A549 (cell line): ENCODE measurements around the gene FTH1. TPM values are rescaled to one million over a fixed set of nuclear protein-coding genes. Genes with fewer than 3 reads are reported as not detected.

Source experiments
- ATAC-seq, 2 experiments: fragments of 200-7000 bp in 1 of 2; fragments of >200 bp in 1 of 2; cut with Nextera tagmentation in 1 of 2; cut with Tn5 transposase in 1 of 2; 3 replicates each; pipeline versions ENCODE4 v1.8.0 to v1.9.1; 2018 to 2020; ENCODE audit warnings: mild to moderate bottlenecking in 1 of 2, moderate library complexity in 1 of 2
- CTCF ChIA-PET: fragments of 300-600 bp; sonication (Branson Sonifier 250); formaldehyde crosslinking; extraction: SDS; loops from one replicate; lab custom pipeline; 2021; ENCODE audit warnings: antibody characterized with exemption, inconsistent platforms; lab: Yijun Ruan, JAX
- POLR2A ChIA-PET: fragments of 350-600 bp; formaldehyde crosslinking; extraction: SDS; loops from one replicate; lab custom pipeline; 2021; ENCODE audit warnings: antibody characterized with exemption, inconsistent platforms; lab: Yijun Ruan, JAX
- DNase-seq, 2 experiments: peaks; one replicate each; pipeline versions ENCODE4 v3.0.0 to v3.0.0-alpha.2; 2011 to 2016; ENCODE audit warnings: low read depth in 1 of 2, low spot score in 1 of 2
- FAIRE-seq: peaks from 2 replicates; lab custom pipeline; 2011; peaks lifted over from hg19 to GRCh38; lab: Jason Lieb, UNC
- H3K27ac ChIP-seq, 2 experiments: fragments of >200 bp; sonication (Bioruptor Twin); formaldehyde crosslinking; 3 replicates each; pipeline ENCODE4 v1.5.1; 2016 to 2017
- H3K4me1 ChIP-seq: fragments of >200 bp; sonication (Bioruptor Twin); formaldehyde crosslinking; 3 replicates; pipeline ENCODE4 v1.6.1; 2016
- H3K4me2 ChIP-seq: fragments of >200 bp; sonication (Bioruptor Twin); formaldehyde crosslinking; 3 replicates; pipeline ENCODE4 v1.6.1; 2016
- H3K4me3 ChIP-seq: fragments of >200 bp; sonication (Bioruptor Twin); formaldehyde crosslinking; 3 replicates; pipeline ENCODE4 v1.5.1; 2016
- H3K9me3 ChIP-seq: fragments of >200 bp; sonication (Bioruptor Twin); formaldehyde crosslinking; 3 replicates; pipeline ENCODE4 v1.6.1; 2016
- ATOH8 ChIP-seq: fragments of 250-450 bp; sonication (Bioruptor Pico); IDR thresholded peaks from 2 replicates; pipeline ENCODE4 v1.5.0; 2020; ENCODE audit warnings: low read depth, mild to moderate bottlenecking, moderate library complexity
- BHLHE40 ChIP-seq: IDR thresholded peaks from 2 replicates; pipeline ENCODE4 v1.6.1; 2012; ENCODE audit warnings: low read depth, low read length, inconsistent platforms
- CBX2 ChIP-seq: fragments of 200-600 bp; sonication (generic); IDR thresholded peaks from 2 replicates; pipeline ENCODE4 v1.6.1; 2016; ENCODE audit warnings: low read depth, mild to moderate bottlenecking, borderline replicate concordance
- CEBPB ChIP-seq, 2 experiments: fragments of >200 bp in 1 of 2; sonication (Bioruptor Twin) in 1 of 2; formaldehyde crosslinking in 1 of 2; IDR thresholded peaks; 2 replicates each; pipeline ENCODE4 v1.6.1; 2012 to 2016
- CHD4 ChIP-seq: fragments of 200-600 bp; sonication (generic); IDR thresholded peaks from 2 replicates; pipeline ENCODE4 v1.6.1; 2016; ENCODE audit warnings: antibody characterized with exemption, mild to moderate bottlenecking, borderline replicate concordance
- ELK1 ChIP-seq: fragments of 150-350 bp; IDR thresholded peaks from 2 replicates; pipeline ENCODE4 v1.6.1; 2014; ENCODE audit warnings: low read depth, mild to moderate bottlenecking, low read length
- EP300 ChIP-seq, 2 experiments: fragments of >200 bp; sonication (Bioruptor Twin); formaldehyde crosslinking; IDR thresholded peaks; 2 replicates in 1 of 2; 3 replicates in 1 of 2; pipeline ENCODE4 v1.6.1; 2016 to 2017
- FOXS1 ChIP-seq: fragments of 250-450 bp; sonication (Bioruptor Pico); IDR thresholded peaks from 2 replicates; pipeline ENCODE4 v1.5.0; 2020; ENCODE audit warnings: mild to moderate bottlenecking, moderate library complexity
- HDAC2 ChIP-seq: fragments of 200-600 bp; sonication (generic); IDR thresholded peaks from 2 replicates; pipeline ENCODE4 v1.6.1; 2016
- HEYL ChIP-seq: fragments of 250-450 bp; sonication (Bioruptor Pico); IDR thresholded peaks from 2 replicates; pipeline ENCODE4 v1.8.0; 2021; ENCODE audit warnings: mild to moderate bottlenecking, moderate library complexity
- HMGXB4 ChIP-seq: fragments of 250-450 bp; sonication (Bioruptor Pico); IDR thresholded peaks from 2 replicates; pipeline ENCODE4 v1.5.0; 2021; ENCODE audit warnings: mild to moderate bottlenecking, moderate library complexity, borderline replicate concordance
- JUN ChIP-seq, 2 experiments: fragments of >200 bp; sonication (Bioruptor Twin); formaldehyde crosslinking; IDR thresholded peaks; 2 replicates in 1 of 2; 3 replicates in 1 of 2; pipeline ENCODE4 v1.6.1; 2016 to 2017
- KDM1A ChIP-seq: fragments of 200-600 bp; sonication (generic); IDR thresholded peaks from 2 replicates; pipeline ENCODE4 v1.6.1; 2016; ENCODE audit warnings: low read depth, mild to moderate bottlenecking
- KDM5A ChIP-seq: fragments of 200-600 bp; sonication (generic); IDR thresholded peaks from 2 replicates; pipeline ENCODE4 v1.6.1; 2016; ENCODE audit warnings: antibody characterized with exemption, mild to moderate bottlenecking
- MAFK ChIP-seq: fragments of 450-650 bp; IDR thresholded peaks from 2 replicates; pipeline ENCODE4 v1.6.1; 2014; ENCODE audit not compliant: partially characterized antibody
- MAX ChIP-seq: IDR thresholded peaks from 2 replicates; pipeline ENCODE4 v1.6.1; 2012
- NFE2L2 ChIP-seq: fragments of 150-350 bp; conservative IDR thresholded peaks from 2 replicates; pipeline ENCODE4 v1.6.1; 2014; ENCODE audit warnings: low read length
- NR3C1 ChIP-seq: fragments of >200 bp; sonication (Bioruptor Twin); formaldehyde crosslinking; IDR thresholded peaks from 3 replicates; pipeline ENCODE4 v1.6.1; 2017
- PBX3 ChIP-seq: IDR thresholded peaks from 2 replicates; pipeline ENCODE4 v1.6.1; 2012
- POLR2AphosphoS2 ChIP-seq: conservative IDR thresholded peaks from 2 replicates; pipeline ENCODE4 v1.6.1; 2012; ENCODE audit warnings: low read length, improper control_type of control experiment, inconsistent platforms
- RAD21 ChIP-seq, 2 experiments: fragments of >200 bp in 1 of 2; sonication (Bioruptor Twin) in 1 of 2; formaldehyde crosslinking in 1 of 2; IDR thresholded peaks in 1 of 2; conservative IDR thresholded peaks in 1 of 2; 2 replicates in 1 of 2; 3 replicates in 1 of 2; pipeline ENCODE4 v1.6.1; 2012 to 2018; ENCODE audit warnings: inconsistent platforms in 1 of 2
- RARB ChIP-seq: fragments of 250-450 bp; sonication (Bioruptor Pico); IDR thresholded peaks from 2 replicates; pipeline ENCODE4 v1.8.0; 2021; ENCODE audit warnings: mild to moderate bottlenecking, moderate library complexity
- RCOR1 ChIP-seq: fragments of 150-350 bp; IDR thresholded peaks from 2 replicates; pipeline ENCODE4 v1.6.1; 2014; ENCODE audit warnings: antibody characterized with exemption, low read length, low read depth
- REST ChIP-seq: fragments of 200-600 bp; sonication (generic); IDR thresholded peaks from 2 replicates; pipeline ENCODE4 v1.6.1; 2016; ENCODE audit warnings: antibody characterized with exemption, mild to moderate bottlenecking, moderate library complexity
- SMC3 ChIP-seq: fragments of >200 bp; sonication (Bioruptor Twin); formaldehyde crosslinking; IDR thresholded peaks from 3 replicates; pipeline ENCODE4 v1.6.1; 2018; ENCODE audit warnings: inconsistent platforms
- SREBF2 ChIP-seq: fragments of 450-650 bp; IDR thresholded peaks from 2 replicates; pipeline ENCODE4 v1.6.1; 2014; ENCODE audit warnings: mild to moderate bottlenecking, moderate library complexity
- TP53 ChIP-seq: fragments of 250-450 bp; sonication (Bioruptor Pico); IDR thresholded peaks from 2 replicates; pipeline ENCODE4 v1.5.0; 2021; ENCODE audit warnings: mild to moderate bottlenecking, moderate library complexity
- ZFP36 ChIP-seq: fragments of 450-650 bp; IDR thresholded peaks from 2 replicates; pipeline ENCODE4 v1.6.1; 2014; ENCODE audit warnings: borderline replicate concordance; ENCODE audit not compliant: partially characterized antibody
- ZNF302 ChIP-seq: fragments of 250-450 bp; sonication (Bioruptor Pico); IDR thresholded peaks from 2 replicates; pipeline ENCODE4 v1.9.0; 2021; ENCODE audit warnings: inconsistent platforms, mild to moderate bottlenecking, moderate library complexity
- WGBS: methylation state at CpG from one replicate; pipeline ENCODE4 v1.1.6; 2017; ENCODE audit errors: missing lambda C conversion rate; 5-methylcytosine and 5-hydroxymethylcytosine counted together
- polyA minus RNA-seq: library from RNA; depleted of rRNA, polyadenylated mRNA; stranded (reverse); fragments of >200 nt; gene quantifications from 2 replicates; pipeline ENCODE4 v1.2.3, GENCODE V29; 2011; rRNA and poly(A)+ RNA removed
- polyA plus RNA-seq, 4 experiments: library from polyadenylated mRNA; depleted of rRNA in 3 of 4; stranded (reverse); fragments of >200 nt; fragmentation: RNase III in 1 of 4; extraction: RNeasy Plus Mini Kit Qiagen cat#74134 plus additional on column Dnase treatment in 1 of 4; gene quantifications; 2 replicates in 3 of 4; 3 replicates in 1 of 4; pipeline ENCODE4 v1.2.3, GENCODE V29; 2011 to 2017

Gene FTH1
- polyA plus RNA-seq (2011; rRNA removed) (2,791 and 4,959 TPM in 2 replicates), polyA plus RNA-seq (2017; fragmentation: RNase III; extraction: RNeasy Plus Mini Kit Qiagen cat#74134 plus additional on column Dnase treatment) (12,354 to 13,747 TPM (median 12,799 TPM) in 3 replicates), polyA minus RNA-seq (2,337 and 2,680 TPM in 2 replicates)
- polyA plus RNA-seq (2012; cell fraction: cytosol; rRNA removed) = 6,916 and 9,060 TPM in 2 replicates
- 2,875 and 3,583 TPM in 2 replicates for polyA plus RNA-seq (2012; cell fraction: nucleus; rRNA removed)

- CTCF ChIA-PET = interaction anchor here (0.6 to 12.9 kb wide), 9 partner anchors 17 to 114 kb away, joined by 3 to 92 read pairs (median 5); partner anchors contain the start of gene BEST1
- no peak for FAIRE-seq
- TF ChIP-seq REST (peak; percentile 18; the same call in 1 of the 2 replicates), PBX3 (peak; percentile 62; the same call in 1 of the 2 replicates), ZFP36 (no peak), TP53 (CRISPR knock-in tag) (no peak), POLR2AphosphoS2 (no peak), MAFK (no peak), HMGXB4 (no peak), NR3C1 (no peak), HEYL (CRISPR knock-in tag) (no peak), SMC3 (no peak; the same call in 2 of the 3 replicates), BHLHE40 (no peak), CEBPB (IDR thresholded peaks at IDR 0.05) (no peak), RCOR1 (no peak), ZNF302 (CRISPR knock-in tag) (no peak), KDM1A (no peak), EP300 (IDR thresholded peaks at IDR 0.05) (no peak; a peak in 1 of 5 replicates), JUN (IDR thresholded peaks at IDR 0.05) (peak; percentile 97 to 100), ATOH8 (CRISPR knock-in tag) (peak; percentile 55; the same call in 1 of the 2 replicates), NFE2L2 (no peak), ELK1 (no peak), CBX2 (no peak), HDAC2 (no peak), CHD4 (no peak), KDM5A (no peak), RARB (CRISPR knock-in tag) (no peak), RAD21 (conservative IDR thresholded peaks at IDR 0.05 in 1 of 2, IDR thresholded peaks at IDR 0.05 in 1 of 2) (peak in 1 of 2 experiments; percentile 44; a peak in 2 of 5 replicates), MAX (peak; percentile 33; the same call in 1 of the 2 replicates), SREBF2 (no peak), FOXS1 (no peak)
Observed at GRCh38 chr11:61967116-61967923, at the start of gene FTH1. Gene FTH1, minus strand, starts transcription at chr11:61967634. Its CDS starts 209 bp downstream, at chr11:61967425.

More at GRCh38 chr11:61967116-61967923, at the start of gene FTH1:
- peak within 1 kb of the TSS; percentile 97 to 99 for H3K27ac ChIP-seq
- H3K9me3 ChIP-seq = no peaks in the 10 kb centered on the region
- peak within 1 kb of the TSS; percentile 96 for H3K4me3 ChIP-seq
- H3K4me2 ChIP-seq = peak within 1 kb of the TSS; percentile 98
- peak; percentile 16 to 62 for ATAC-seq
- 0% methylated on average over 7 of the region's 93 CpGs for WGBS
- H3K4me1 ChIP-seq = peaks cover 59% of the 10 kb centered on the region
- POLR2A ChIA-PET = interaction anchor here (0.6 to 8.1 kb wide), 25 partner anchors 8 to 624 kb away, joined by 3 to 75 read pairs (median 4); partner anchors contain the start of genes BEST1 and TUT1
- DNase-seq = peak; percentile 77 to 95
